Omental fat pad (tissue), 4 donors: ENCODE results near the gene AP4E1. TPM values are rescaled to one million over a fixed set of nuclear protein-coding genes. Genes with fewer than 3 reads are reported as not detected.
"Not testable (repeated sequence)": the region's sequence is repeated elsewhere in the genome, so short reads cannot be mapped to it uniquely, and the experiment has no call there.

ENCODE experiments used
- ATAC-seq: fragments of 150-250 bp; one replicate; pipeline ENCODE4 v1.9.1; 2016; ENCODE audit warnings: mild to moderate bottlenecking, moderate library complexity; ENCODE audit not compliant: low FRiP score
- DNase-seq: peaks from one replicate; pipeline ENCODE4 v3.0.0-alpha.2; 2019; ENCODE audit warnings: low spot score
- total RNA-seq, 4 donors: library from RNA; depleted of rRNA; stranded (reverse); fragments of >200 nt; gene quantifications; one replicate each; pipeline ENCODE4 v1.1.0, GENCODE V29; 2016
- TF ChIP-seq, protein P1 (sequence below), 3 donors: fragments of 450-650 bp; IDR thresholded peaks; one replicate each; pipeline ENCODE4 v1.5.1; 2016 to 2017; ENCODE audit warnings: antibody characterized with exemption in 3 of 3, mild to moderate bottlenecking in 3 of 3, moderate library complexity in 2 of 3

AP4E1 gene
- total RNA-seq, 4 donors from 2014 or later, result 7.3 to 8.5 (median 7.9) TPM

DNA sequence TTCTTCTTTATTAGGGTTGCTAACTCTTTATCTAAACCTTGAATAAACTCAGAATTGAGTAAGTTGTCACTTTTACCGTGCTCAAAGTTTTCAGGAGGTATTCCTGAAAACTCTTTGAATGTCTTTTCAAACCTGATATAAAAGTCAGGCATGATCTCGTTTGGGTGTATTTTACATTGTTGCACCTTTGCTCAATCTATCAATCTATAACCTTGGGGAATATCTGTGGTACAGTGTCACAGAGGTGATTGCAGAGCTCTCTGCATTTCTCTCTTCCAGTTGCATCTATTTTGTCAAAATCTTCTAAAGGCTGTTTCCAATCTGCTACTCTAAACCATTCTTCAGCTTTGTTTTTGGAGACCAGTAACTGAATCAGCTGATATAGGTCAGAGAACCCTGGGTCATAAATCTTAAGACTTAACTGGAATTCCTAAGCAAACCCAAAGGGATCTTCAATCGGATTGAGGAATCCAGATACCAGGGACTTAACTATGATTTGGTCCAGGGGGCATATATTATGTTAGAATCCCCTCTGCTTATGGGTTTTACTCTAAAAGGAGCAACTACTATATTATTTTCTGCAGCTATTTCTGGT is 35.6 kb upstream of the AP4E1 start:
- TF ChIP-seq, protein P1, sequence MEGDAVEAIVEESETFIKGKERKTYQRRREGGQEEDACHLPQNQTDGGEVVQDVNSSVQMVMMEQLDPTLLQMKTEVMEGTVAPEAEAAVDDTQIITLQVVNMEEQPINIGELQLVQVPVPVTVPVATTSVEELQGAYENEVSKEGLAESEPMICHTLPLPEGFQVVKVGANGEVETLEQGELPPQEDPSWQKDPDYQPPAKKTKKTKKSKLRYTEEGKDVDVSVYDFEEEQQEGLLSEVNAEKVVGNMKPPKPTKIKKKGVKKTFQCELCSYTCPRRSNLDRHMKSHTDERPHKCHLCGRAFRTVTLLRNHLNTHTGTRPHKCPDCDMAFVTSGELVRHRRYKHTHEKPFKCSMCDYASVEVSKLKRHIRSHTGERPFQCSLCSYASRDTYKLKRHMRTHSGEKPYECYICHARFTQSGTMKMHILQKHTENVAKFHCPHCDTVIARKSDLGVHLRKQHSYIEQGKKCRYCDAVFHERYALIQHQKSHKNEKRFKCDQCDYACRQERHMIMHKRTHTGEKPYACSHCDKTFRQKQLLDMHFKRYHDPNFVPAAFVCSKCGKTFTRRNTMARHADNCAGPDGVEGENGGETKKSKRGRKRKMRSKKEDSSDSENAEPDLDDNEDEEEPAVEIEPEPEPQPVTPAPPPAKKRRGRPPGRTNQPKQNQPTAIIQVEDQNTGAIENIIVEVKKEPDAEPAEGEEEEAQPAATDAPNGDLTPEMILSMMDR (IDR thresholded peaks at IDR 0.05), result no peak
- ATAC-seq (no peak), DNase-seq (no peak)

DNA sequence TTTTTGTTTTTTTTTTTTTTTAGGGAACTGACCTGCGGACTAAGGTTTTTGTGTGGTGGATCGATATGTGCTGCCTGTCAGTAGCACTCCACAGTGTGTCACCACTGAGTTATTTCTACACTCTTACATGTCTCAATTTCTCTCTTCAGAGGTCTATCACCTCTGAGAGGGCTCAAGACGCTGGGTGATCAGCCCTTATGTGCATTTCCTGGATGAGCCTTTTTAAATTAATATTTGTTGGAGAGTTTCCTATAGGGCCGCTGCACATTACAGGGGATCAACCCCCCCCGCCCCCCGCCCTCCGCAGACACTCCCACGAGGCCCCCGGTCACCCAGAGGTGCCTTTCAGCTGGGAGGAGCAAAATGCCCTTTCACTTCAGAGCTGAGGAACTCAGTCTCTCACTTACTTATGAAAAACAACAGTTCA is 34.5 kb upstream of the AP4E1 start:
- ATAC-seq, result no peak

DNA sequence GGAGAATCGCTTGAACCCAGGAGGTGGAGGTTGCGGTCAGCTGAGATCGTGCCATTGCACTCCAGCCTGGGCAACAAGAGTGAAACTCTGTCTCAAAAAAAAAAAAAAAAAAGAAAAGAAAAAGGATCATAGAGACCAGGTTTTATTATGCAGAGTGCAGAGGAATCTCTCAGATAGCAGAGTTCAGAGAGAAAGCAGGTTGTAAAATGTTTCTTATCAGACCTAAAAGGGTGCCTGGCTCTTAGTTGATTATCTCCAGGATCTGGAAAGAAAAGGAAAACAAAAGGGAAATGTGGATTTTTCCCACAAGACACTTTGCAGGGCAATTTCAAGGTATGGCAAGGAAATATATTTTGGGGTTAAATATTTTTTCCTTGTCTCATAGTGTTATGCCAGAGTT is 33.2 kb upstream of the AP4E1 start:
- not testable (repeated sequence) for DNase-seq, ATAC-seq

More for the DNA sequence above, 34.5 kb upstream of the AP4E1 start:
- TF ChIP-seq, protein P1 (IDR thresholded peaks at IDR 0.05), result no peak
- DNase-seq, result no peak

DNA sequence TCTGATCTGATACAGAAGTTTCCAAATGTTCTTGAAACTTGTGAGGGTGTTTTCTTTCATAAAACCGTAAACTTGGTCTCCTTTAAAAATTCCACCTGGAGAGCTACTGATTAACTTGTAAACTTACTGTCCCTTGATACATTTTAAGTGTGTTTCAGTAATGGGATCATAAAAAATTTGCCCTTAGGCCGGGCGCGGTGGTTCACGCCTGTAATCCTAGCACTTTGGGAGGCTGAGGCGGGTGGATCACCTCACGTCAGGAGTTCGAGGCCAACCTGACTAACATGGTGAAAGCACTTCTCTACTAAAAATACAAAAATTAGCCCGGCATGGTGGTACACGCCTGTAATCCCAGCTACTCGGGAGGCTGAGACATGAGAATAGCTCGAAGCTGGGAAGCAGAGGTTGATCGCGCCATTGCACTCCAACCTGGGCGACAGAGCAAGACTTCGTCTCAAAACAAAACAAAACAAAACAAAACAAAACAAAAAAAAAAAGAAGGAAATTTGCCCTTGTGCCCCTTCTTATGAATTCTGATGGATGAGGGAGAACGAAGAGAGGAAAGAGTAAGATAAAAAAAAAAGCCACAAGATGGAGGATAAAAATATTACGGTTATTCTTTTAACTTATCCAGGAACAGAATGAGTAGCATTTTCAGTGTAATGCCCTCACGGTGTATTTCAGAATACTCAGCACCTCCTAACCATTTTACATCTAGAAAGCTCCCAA is 32.1 kb upstream of the AP4E1 start:
- TF ChIP-seq, protein P1 (IDR thresholded peaks at IDR 0.05), result no peak
- ATAC-seq (no peak), DNase-seq (no peak)

DNA sequence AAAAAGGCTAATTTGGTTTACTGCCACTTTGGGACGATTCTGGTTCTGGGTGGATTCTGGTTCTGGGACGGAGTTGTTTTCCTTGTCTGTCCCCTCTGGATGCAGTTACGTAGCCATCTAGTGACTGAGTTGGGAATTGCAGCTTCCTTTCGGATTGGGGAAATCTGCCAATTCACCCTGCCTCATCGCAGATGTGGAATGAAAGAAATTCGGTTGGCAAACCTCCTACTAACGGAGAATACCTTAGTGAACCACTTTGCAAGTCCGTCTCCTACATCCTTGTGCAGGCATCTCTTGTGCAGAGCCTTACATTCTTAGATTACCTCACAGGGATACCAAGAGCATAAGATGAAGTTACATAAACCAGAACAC is 31.5 kb upstream of the AP4E1 start:
- peak; percentile 74 for ATAC-seq
- DNase-seq, result peak; percentile 84
- TF ChIP-seq, protein P1 (IDR thresholded peaks at IDR 0.05), result peak in 1 of 3 donors; percentile 68

DNA sequence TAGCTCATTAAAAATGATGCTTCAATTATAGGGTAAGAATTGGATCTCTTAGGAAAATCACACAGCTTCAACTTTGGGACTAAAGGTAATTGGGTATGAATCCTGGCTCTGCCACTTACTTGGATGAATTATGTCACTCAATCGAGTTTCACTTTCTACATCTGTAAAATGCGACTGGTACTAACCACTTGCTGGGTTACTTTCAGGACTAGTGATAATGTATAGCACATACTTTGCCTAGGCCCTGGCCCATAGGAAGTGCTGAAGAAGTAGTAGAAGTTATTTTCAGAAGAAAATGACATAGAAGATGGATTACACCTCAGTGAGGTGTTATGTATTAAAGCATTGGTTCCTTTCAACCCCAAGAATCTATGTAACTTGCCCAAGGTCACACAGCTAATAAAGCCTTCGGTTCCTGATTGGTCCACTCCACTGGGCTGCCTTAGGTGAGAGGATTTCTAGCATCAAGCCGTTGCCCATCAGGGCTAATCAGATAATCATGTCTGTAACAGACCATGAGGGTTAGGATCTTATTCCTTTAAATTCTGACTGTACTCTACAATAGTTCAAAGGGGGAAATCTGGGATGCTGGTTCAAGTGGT is 29.4 kb upstream of the AP4E1 start:
- ATAC-seq (no peak), DNase-seq (no peak)
- TF ChIP-seq, protein P1 (IDR thresholded peaks at IDR 0.05), result no peak

DNA sequence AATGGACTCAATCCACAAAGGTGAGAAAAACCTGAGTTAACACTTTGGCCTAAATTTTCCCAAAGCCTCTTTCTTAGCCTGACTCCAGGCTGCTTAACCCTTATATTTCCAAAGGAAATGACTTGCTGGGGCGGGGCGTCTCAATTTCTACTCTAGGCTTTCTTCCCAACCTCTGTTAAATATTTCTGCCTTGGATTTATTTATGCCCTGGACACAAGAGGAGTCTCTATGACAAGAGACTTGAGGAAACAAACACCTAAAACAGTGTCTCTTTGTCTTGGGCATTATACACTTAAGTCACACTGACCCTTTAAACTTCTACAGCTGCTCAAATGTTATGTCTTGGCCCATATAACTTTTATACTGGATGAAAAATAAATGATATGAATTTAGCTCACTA is 28.3 kb upstream of the AP4E1 start:
- ATAC-seq (no peak), DNase-seq (no peak)
- TF ChIP-seq, protein P1 (IDR thresholded peaks at IDR 0.05), result no peak
